Heart right ventricle (tissue), 16 donors: Measurements from ENCODE around the gene GALNT18. TPM values are rescaled to one million over a fixed set of nuclear protein-coding genes. Genes with fewer than 3 reads are reported as not detected.
A peak's percentile ranks its signal among the peaks of the same experiment; 100 is the strongest.

Source experiments
- ATAC-seq, 8 donors: fragments of 200-7000 bp; cut with Tn5 transposase; one replicate each; pipeline ENCODE4 v1.9.1; 2020; ENCODE audit warnings: mild to moderate bottlenecking in 8 of 8, moderate library complexity in 8 of 8, moderate number of reproducible peaks in 1 of 8
- DNase-seq, 2 donors: peaks; one replicate each; pipeline ENCODE4 v3.0.0-alpha.2; 2020
- H3K27ac ChIP-seq, 10 donors: fragments of 200-600 bp; sonication (generic) in 2 of 10; one replicate each; pipeline versions ENCODE4 v1.5.0 to v1.8.0; 2020 to 2022; ENCODE audit warnings: mild to moderate bottlenecking in 3 of 10
- H3K27me3 ChIP-seq, 7 donors: fragments of 200-600 bp; one replicate each; pipeline ENCODE4 v1.8.0; 2021 to 2022; ENCODE audit warnings: mild to moderate bottlenecking in 2 of 7
- H3K36me3 ChIP-seq, 9 donors: fragments of 200-600 bp; sonication (generic) in 1 of 9; one replicate each; pipeline versions ENCODE4 v1.5.0 to v1.8.0; 2020 to 2022; ENCODE audit warnings: mild to moderate bottlenecking in 2 of 9
- H3K4me1 ChIP-seq, 9 donors: fragments of 200-600 bp; sonication (generic) in 1 of 9; one replicate each; pipeline versions ENCODE4 v1.5.0 to v1.8.0; 2020 to 2022; ENCODE audit warnings: mild to moderate bottlenecking in 4 of 9
- H3K4me3 ChIP-seq, 10 donors: fragments of 200-600 bp; sonication (generic) in 2 of 10; one replicate each; pipeline versions ENCODE4 v1.5.0 to v1.8.0; 2020 to 2022; ENCODE audit warnings: mild to moderate bottlenecking in 7 of 10, moderate library complexity in 2 of 10
- H3K9me3 ChIP-seq, 11 donors: fragments of 200-600 bp in 10 of 11; sonication (generic) in 2 of 11; one replicate each; pipeline versions ENCODE4 v1.5.0 to v1.8.0; 2013 to 2022; ENCODE audit warnings: mild to moderate bottlenecking in 2 of 11, control low read depth in 1 of 11, moderate library complexity in 1 of 11
- CTCF ChIP-seq, 9 donors: fragments of 200-600 bp; sonication (generic) in 2 of 9; IDR thresholded peaks; one replicate each; pipeline versions ENCODE4 v1.5.0 to v1.8.0; 2021 to 2022; ENCODE audit warnings: antibody characterized with exemption in 9 of 9, mild to moderate bottlenecking in 5 of 9, moderate library complexity in 1 of 9
- WGBS, 2 donors: extraction: QIAGEN DNeasy Blood & Tissue Kit; methylation state at CpG; one replicate each; pipeline ENCODE4 v1.1.7; 2013; ENCODE audit warnings: inconsistent platforms in 1 of 2; 5-methylcytosine and 5-hydroxymethylcytosine counted together
- intact Hi-C, 10 donors: fragments of 100-400 bp; cut with DNase I; formaldehyde crosslinking; loops; one replicate each; pipeline versions ENCODE4 v1.11.1 to v1.14.2; 2022
- polyA plus RNA-seq, 2 donors: library from polyadenylated mRNA; stranded (reverse); fragments of 200-250 nt; gene quantifications; one replicate each; pipeline ENCODE4 v1.2.3, GENCODE V29; 2013
- total RNA-seq, 10 donors: library from RNA; stranded (reverse); fragmentation: NEBNext Ultra II Directional in 3 of 10; extraction: Animal tissue kit (Norgen Biotek cat#: 25700) in 3 of 10; gene quantifications; one replicate each; pipeline versions ENCODE4 v1.2.1 to v1.2.4, GENCODE V29; 2021 to 2023
- donor health status: Arrhythmogenic right ventricular cardiomyopathy.
- donor health status: ischemic (EF 13 %, LVEDD 7.1; RV severe dilation, severe dysfunction).
- donor health status: healthy with polysubstance abuse.
- donor health status: DM: no; HTN: yes; CAD: no.
- donor health status: DM: no; HTN: no; CAD: no.
- donor health status: ischemic (EF 25% LVEDD 6.9; RV normal size, moderate dysfunction).
- donor health status: ischemic (EF 25% LVEDD 5.7; RV mildly dilated, moderate dysfunction).
- donor health status: healthy.
- donor health status: DM: yes; HTN: yes; CAD: no.
- donor health status: Ischemic cardiomyopathy.
- donor health status: ischemic (EF 35%, LVEDD 5.7; RV mildly dilated, moderate dysfunction).
- donor health status: nonischemic (EF 11% LVEDD 7.7; RV severe dilation, severe dysfunction).
- donor health status: DM: yes; HTN: yes; CAD: no.
- donor health status: PGD.
- donor health status: ischemic (EF 29% LVEDD 5.4; RV normal size, mild dysfunction).
- donor health status: nonischemic (EF 23%, LVEDD 6.1; RV moderate dilation, normal function).

The GALNT18 gene
- total and polyA plus RNA-seq, 12 donors, result 7.0 to 29.0 (median 15.6) TPM

- peak in 4 of 8 donors; percentile 13 to 49 (median 24) for ATAC-seq
- no peak for TF ChIP-seq CTCF (IDR thresholded peaks at IDR 0.05)
- 63 to 70% methylated on average over 10 of the region's 10 CpGs for WGBS, 2 donors
- Histone ChIP-seq H3K4me1 (peaks cover 17 to 79% (median 33%) of the 10 kb centered on the region in 9 donors), H3K36me3 (no peaks in the 10 kb centered on the region), H3K27me3 (no peaks in the 10 kb centered on the region), H3K9me3 (no peaks in the 10 kb centered on the region), H3K27ac (peak overlapping the region in 3 of 10 donors; percentile 4 to 66 (median 10)), H3K4me3 (no peak overlapping the region)
- intact Hi-C loops, result no loop called here
- peak in 1 of 2 donors; percentile 24 for DNase-seq
These were observed 68.2 kb downstream of the GALNT18 start for GRCh38 chr11:11553573-11553972.

DNA sequence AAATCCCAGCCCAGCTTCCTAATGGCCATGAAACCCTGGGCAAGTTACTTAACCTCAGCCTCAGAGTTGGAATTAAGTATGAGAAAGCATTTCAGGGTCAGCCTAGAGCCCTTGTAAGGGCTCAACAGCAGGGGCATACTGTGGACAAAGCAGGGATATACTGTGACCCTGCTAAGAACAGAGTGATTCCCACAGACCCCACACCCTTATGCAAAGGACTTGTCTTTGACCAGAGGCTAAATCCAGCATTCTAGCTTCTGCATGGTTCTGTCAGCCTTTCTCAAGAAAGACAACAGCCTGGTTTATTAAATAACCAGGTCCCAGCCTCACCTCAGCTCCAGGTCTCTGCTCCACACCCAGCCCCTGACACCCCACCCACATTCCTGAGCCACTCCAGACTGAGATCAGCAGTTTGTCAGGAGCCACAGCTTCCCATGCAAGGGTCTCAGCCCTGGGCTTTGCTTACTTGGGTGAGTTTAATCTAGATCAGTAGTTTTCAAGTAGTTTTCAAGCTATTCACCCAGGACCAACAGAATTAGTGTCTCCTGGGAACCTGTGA lies 69.2 kb downstream of the GALNT18 start:
- Histone ChIP-seq H3K4me1 (peaks cover 17 to 79% (median 33%) of the 10 kb centered on the region in 9 donors), H3K27ac (peak overlapping the region in 2 of 10 donors; percentile 10 to 13), H3K36me3 (no peaks in the 10 kb centered on the region), H3K9me3 (no peaks in the 10 kb centered on the region), H3K4me3 (no peak overlapping the region), H3K27me3 (no peaks in the 10 kb centered on the region)
- no peak for TF ChIP-seq CTCF (IDR thresholded peaks at IDR 0.05)
- no peak for ATAC-seq
- no peak for DNase-seq
- intact Hi-C loops, result no loop called here

- Histone ChIP-seq H3K4me1 (peaks cover 14 to 88% (median 38%) of the 10 kb centered on the region in 9 donors), H3K4me3 (no peak overlapping the region), H3K27ac (no peak overlapping the region), H3K27me3 (no peaks in the 10 kb centered on the region), H3K9me3 (no peaks in the 10 kb centered on the region), H3K36me3 (no peaks in the 10 kb centered on the region)
- DNase-seq, result no peak
- no peak for ATAC-seq
- TF ChIP-seq CTCF (IDR thresholded peaks at IDR 0.05), result no peak
- 95 to 96% methylated on average over 6 of the region's 6 CpGs for WGBS, 2 donors
- intact Hi-C loops, result no loop called here
These were observed 71.3 kb downstream of the GALNT18 start for GRCh38 chr11:11550534-11550933.

DNA sequence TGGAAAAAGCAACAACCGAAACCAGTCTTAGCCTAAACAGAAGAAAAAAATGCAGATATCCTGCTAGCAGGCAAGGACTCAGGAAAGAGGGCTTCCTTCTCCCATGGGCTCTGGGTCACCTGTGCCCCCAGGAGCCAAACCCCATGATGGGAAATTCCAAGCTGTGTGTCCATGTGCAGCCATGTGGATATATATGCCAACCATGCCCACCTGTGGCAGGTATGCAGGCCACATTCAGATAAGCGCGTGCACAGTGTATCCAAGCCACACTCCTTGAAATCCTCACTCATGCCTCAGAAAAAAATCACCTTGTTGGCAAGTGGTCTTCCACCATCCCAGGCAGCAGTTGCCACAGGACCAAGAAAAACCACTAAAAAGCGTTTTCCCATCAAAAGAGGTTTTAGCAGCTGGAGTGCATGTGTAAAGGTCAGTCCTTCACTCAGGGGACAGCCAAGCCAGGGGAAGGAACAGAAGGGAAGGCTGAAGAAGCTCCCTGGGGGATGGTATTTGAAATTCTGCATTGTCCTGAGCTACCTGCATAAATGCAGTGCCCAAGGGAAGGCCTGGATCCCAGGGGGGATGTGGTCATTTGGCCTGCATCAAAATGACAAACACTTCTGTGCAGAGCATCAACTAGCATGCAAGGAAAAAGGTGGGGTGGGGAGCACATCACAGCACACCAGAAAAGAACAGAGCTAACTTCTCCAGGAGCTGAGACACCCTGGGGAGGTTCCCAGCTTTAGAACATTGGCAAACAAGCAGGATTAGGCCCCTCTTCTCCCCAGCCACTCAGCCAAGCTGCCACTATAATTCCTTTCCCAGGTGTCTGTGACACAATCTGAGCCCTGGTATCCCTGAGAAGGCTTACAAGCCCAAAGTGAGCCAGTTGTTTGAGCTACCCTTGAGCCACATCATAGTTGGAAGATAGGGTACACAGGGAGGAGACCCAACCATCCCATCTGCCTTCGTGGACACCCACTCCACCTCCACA lies 76.2 kb downstream of the GALNT18 start:
- ATAC-seq, result peak in 2 of 8 donors; percentile 11 to 19
- intact Hi-C loops, result no loop called here
- no peaks in the 10 kb centered on the region for H3K27me3 ChIP-seq

More for the DNA sequence above, 76.2 kb downstream of the GALNT18 start:
- Histone ChIP-seq H3K36me3 (no peaks in the 10 kb centered on the region), H3K9me3 (no peaks in the 10 kb centered on the region), H3K4me1 (peaks cover 12 to 100% (median 47%) of the 10 kb centered on the region in 9 donors), H3K27ac (peak overlapping the region in 9 of 10 donors; percentile 33 to 95 (median 77)), H3K4me3 (no peak overlapping the region)
- no peak for DNase-seq
- 77 to 87% methylated on average over 5 of the region's 5 CpGs for WGBS, 2 donors
- no peak for TF ChIP-seq CTCF (IDR thresholded peaks at IDR 0.05)
